Body of pancreas (tissue), 4 donors: ENCODE measurements around the gene TTLL11. TPM values are rescaled to one million over a fixed set of nuclear protein-coding genes. Genes with fewer than 3 reads are reported as not detected.

Source experiments
- ATAC-seq: fragments of 150-250 bp; one replicate; pipeline ENCODE4 v1.9.1; 2016
- DNase-seq, 4 donors: peaks; one replicate each; pipeline ENCODE4 v3.0.0-alpha.2; 2019
- H3K27ac ChIP-seq, 4 donors: fragments of 200-600 bp; sonication (generic); 1 replicate in 3 of 4; 2 replicates in 1 of 4; pipeline versions ENCODE4 v1.5.1 to v1.6.1; 2016 to 2019; ENCODE audit warnings: mild to moderate bottlenecking in 1 of 4, mixed read lengths in 1 of 4, moderate library complexity in 1 of 4
- H3K27me3 ChIP-seq, 2 donors: fragments of 200-600 bp; sonication (generic); one replicate each; pipeline ENCODE4 v1.6.0; 2016; ENCODE audit warnings: mild to moderate bottlenecking in 1 of 2
- H3K36me3 ChIP-seq, 2 donors: fragments of 200-600 bp; sonication (generic); replicated peaks in 1 of 2; 2 replicates each; pipeline ENCODE4 v1.5.1; 2016; ENCODE audit warnings: low read depth in 2 of 2; ENCODE audit not compliant: insufficient read depth in 1 of 2
- H3K4me1 ChIP-seq: fragments of 200-600 bp; sonication (generic); one replicate; pipeline ENCODE4 v1.6.0; 2016
- H3K4me3 ChIP-seq, 2 donors: fragments of 200-600 bp; sonication (generic); 1 replicate in 1 of 2; 2 replicates in 1 of 2; pipeline ENCODE4 v1.5.1; 2016 to 2019
- H3K9me3 ChIP-seq, 3 donors: fragments of 200-600 bp; sonication (generic); 1 replicate in 2 of 3; 2 replicates in 1 of 3; pipeline ENCODE4 v1.5.1; 2016
- CTCF ChIP-seq, 7 experiments: fragments of 450-650 bp in 4 of 7; fragments of 200-600 bp in 3 of 7; sonication (generic) in 3 of 7; IDR thresholded peaks; one replicate each; pipeline ENCODE4 v1.5.1; 2016 to 2019; ENCODE audit warnings: antibody characterized with exemption in 7 of 7
- POLR2A ChIP-seq, 3 donors: fragments of 450-650 bp; IDR thresholded peaks; one replicate each; pipeline ENCODE4 v1.6.1; 2016; ENCODE audit warnings: antibody characterized with exemption in 3 of 3, mild to moderate bottlenecking in 2 of 3
- WGBS, 2 donors: methylation state at CpG; one replicate each; pipeline ENCODE4 v1.1.5; 2017; 5-methylcytosine and 5-hydroxymethylcytosine counted together
- intact Hi-C: fragments of 100-400 bp; cut with DNase I; formaldehyde crosslinking; loops from one replicate; pipeline ENCODE4 v1.15.1; 2023
- total RNA-seq, 2 donors: library from RNA; depleted of rRNA; stranded (reverse); fragments of >200 nt; gene quantifications; one replicate each; pipeline ENCODE4 v1.1.0, GENCODE V29; 2016

TTLL11 gene
- total RNA-seq = 10 to 100 TPM; 14.5 to 16.8 TPM

- DNase-seq (peak; percentile 96 to 98 (median 97)), ATAC-seq (peak; percentile 94)
- intact Hi-C loops = no loop called here
- peak within 1 kb of the TSS; percentile 55 to 87 (median 87) for H3K27ac ChIP-seq
- H3K36me3 ChIP-seq = no peaks in the 10 kb centered on the region
- peak within 1 kb of the TSS; percentile 76 to 81 for H3K4me3 ChIP-seq
- no peaks in the 10 kb centered on the region for H3K9me3 ChIP-seq
- TF ChIP-seq CTCF (IDR thresholded peaks at IDR 0.05) = peak in 1 of 7 experiments; percentile 19
- TF ChIP-seq POLR2A (IDR thresholded peaks at IDR 0.05) = peak; percentile 65 to 84 (median 70)
- H3K27me3 ChIP-seq = no peaks in the 10 kb centered on the region
- 0% methylated on average over 9 to 75 of the region's 98 CpGs for WGBS, 2 donors
- peaks cover 52% of the 10 kb centered on the region for H3K4me1 ChIP-seq
Observed at GRCh38 chr9:122092611-122093506, at the start of gene TTLL11. TSS of gene TTLL11 (minus strand) at chr9:122093308. CDS start at chr9:122093148, 160 bp downstream.

- H3K36me3 ChIP-seq = peaks cover 0 to 11% of the 10 kb centered on the region in 2 donors
- no peak for DNase-seq
Observed at GRCh38 chr9:122141671-122142070, 48.6 kb upstream of the TTLL11 start.

GRCh38 chr9:122140368-122141193 is 47.5 kb upstream of the TTLL11 start:
- 55 to 57% methylated on average over 8 of the region's 8 CpGs for WGBS, 2 donors
- no peaks in the 10 kb centered on the region for H3K4me1 ChIP-seq
- intact Hi-C loops = no loop called here
- peaks cover 0 to 4% of the 10 kb centered on the region in 2 donors for H3K36me3 ChIP-seq
- H3K27me3 ChIP-seq = no peaks in the 10 kb centered on the region
- no peak for TF ChIP-seq POLR2A (IDR thresholded peaks at IDR 0.05)
- no peak for TF ChIP-seq CTCF (IDR thresholded peaks at IDR 0.05)
- no peak for ATAC-seq
- H3K9me3 ChIP-seq = no peaks in the 10 kb centered on the region
- no peak overlapping the region for H3K27ac ChIP-seq
- no peak for DNase-seq
- H3K4me3 ChIP-seq = no peak overlapping the region

More at GRCh38 chr9:122141671-122142070, 48.6 kb upstream of the TTLL11 start:
- Histone ChIP-seq H3K9me3 (no peaks in the 10 kb centered on the region), H3K27ac (no peak overlapping the region), H3K4me1 (no peaks in the 10 kb centered on the region), H3K27me3 (no peaks in the 10 kb centered on the region), H3K4me3 (no peak overlapping the region)
- ATAC-seq = no peak
- 84 to 85% methylated on average over 5 of the region's 5 CpGs for WGBS, 2 donors
- no peak for TF ChIP-seq CTCF (IDR thresholded peaks at IDR 0.05)
- TF ChIP-seq POLR2A (IDR thresholded peaks at IDR 0.05) = no peak
- intact Hi-C loops = no loop called here

- 83 to 88% methylated on average over 10 of the region's 10 CpGs for WGBS, 2 donors
- Histone ChIP-seq H3K4me1 (no peaks in the 10 kb centered on the region), H3K27ac (no peak overlapping the region), H3K36me3 (peaks cover 0 to 2% of the 10 kb centered on the region in 2 donors), H3K9me3 (no peaks in the 10 kb centered on the region), H3K27me3 (no peaks in the 10 kb centered on the region), H3K4me3 (no peak overlapping the region)
- DNase-seq (no peak), ATAC-seq (no peak)
- intact Hi-C loops = no loop called here
- TF ChIP-seq CTCF (IDR thresholded peaks at IDR 0.05) = no peak
- TF ChIP-seq POLR2A (IDR thresholded peaks at IDR 0.05) = no peak
Observed at GRCh38 chr9:122138560-122139268, 45.6 kb upstream of the TTLL11 start.
